IMR-90 (cell line): ENCODE measurements around the gene INPP5A. TPM values are rescaled to one million over a fixed set of nuclear protein-coding genes. Genes with fewer than 3 reads are reported as not detected.

Experiments
- ATAC-seq: fragments of 200-7000 bp; cut with Tn5 transposase; 2 replicates; pipeline ENCODE4 v1.9.1; 2020; ENCODE audit warnings: low read depth, mild to moderate bottlenecking, moderate library complexity
- BruUV-seq: library from RNA; stranded (reverse); fragments of 400-500 nt; replicated peaks from 2 replicates; lab custom pipeline; 2021; lab: Mats Ljungman, UMichigan
- CTCF ChIA-PET: fragments of 300-600 bp; formaldehyde crosslinking; extraction: SDS; loops from one replicate; lab custom pipeline; 2021; ENCODE audit warnings: antibody characterized with exemption; lab: Yijun Ruan, JAX
- POLR2A ChIA-PET: fragments of 300-600 bp; sonication (Branson Sonifier 250); formaldehyde crosslinking; loops from one replicate; lab custom pipeline; 2022; ENCODE audit warnings: antibody characterized with exemption; ENCODE audit not compliant: unreplicated experiment; lab: Charles Lee
- DNase-seq: peaks from one replicate; pipeline ENCODE4 v3.0.0; 2013
- H2AFZ ChIP-seq: replicated peaks from 2 replicates; pipeline ENCODE3; 2013; ENCODE audit warnings: low read length, mild to moderate bottlenecking; ENCODE audit not compliant: poor library complexity
- H2AK5ac ChIP-seq: 2 replicates; pipeline ENCODE4 v1.6.1; 2013; ENCODE audit warnings: low read depth, low read length, inconsistent platforms
- H2AK9ac ChIP-seq: replicated peaks from 2 replicates; pipeline ENCODE3; 2013; ENCODE audit warnings: mild to moderate bottlenecking, low read depth, low read length, moderate library complexity; ENCODE audit not compliant: poor library complexity
- H2BK120ac ChIP-seq: 2 replicates; pipeline ENCODE4 v1.6.1; 2013; ENCODE audit warnings: low read depth, low read length, inconsistent platforms
- H2BK15ac ChIP-seq: 3 replicates; pipeline ENCODE4 v1.6.1; 2013; ENCODE audit warnings: low read depth, low read length, inconsistent platforms
- H2BK20ac ChIP-seq: 2 replicates; pipeline ENCODE4 v1.6.1; 2013; ENCODE audit warnings: low read depth, mild to moderate bottlenecking, inconsistent platforms, low read length, moderate library complexity
- H2BK5ac ChIP-seq: 2 replicates; pipeline ENCODE4 v1.6.1; 2013; ENCODE audit warnings: mild to moderate bottlenecking, low read depth, low read length, inconsistent platforms; ENCODE audit not compliant: poor library complexity, severe bottlenecking
- H3K14ac ChIP-seq: replicated peaks from 2 replicates; pipeline ENCODE4 v1.6.1; 2013; ENCODE audit warnings: low read depth, low read length, inconsistent platforms
- H3K18ac ChIP-seq: 2 replicates; pipeline ENCODE4 v1.6.1; 2013; ENCODE audit warnings: low read depth, low read length, control low read depth
- H3K23ac ChIP-seq: 2 replicates; pipeline ENCODE4 v1.6.1; 2013; ENCODE audit warnings: low read depth, low read length, inconsistent platforms
- H3K27ac ChIP-seq: 2 replicates; pipeline ENCODE4 v1.5.1; 2013; ENCODE audit warnings: mild to moderate bottlenecking, control low read depth, low read length; ENCODE audit not compliant: insufficient read depth
- H3K27me3 ChIP-seq: 2 replicates; pipeline ENCODE4 v1.6.1; 2013; ENCODE audit warnings: low read length; ENCODE audit not compliant: control insufficient read depth, insufficient read depth
- H3K36me3 ChIP-seq: 2 replicates; pipeline ENCODE4 v1.6.1; 2013; ENCODE audit warnings: low read length, mixed read lengths; ENCODE audit not compliant: control insufficient read depth, insufficient read depth
- H3K4ac ChIP-seq: 2 replicates; pipeline ENCODE4 v1.6.1; 2013; ENCODE audit warnings: low read depth, low read length, inconsistent platforms
- H3K4me1 ChIP-seq: 2 replicates; pipeline ENCODE4 v1.6.1; 2013; ENCODE audit warnings: low read length, mixed read lengths; ENCODE audit not compliant: control insufficient read depth, insufficient read depth
- H3K4me2 ChIP-seq: 2 replicates; pipeline ENCODE4 v1.6.1; 2013; ENCODE audit warnings: low read depth, mild to moderate bottlenecking, control low read depth, low read length, moderate library complexity
- H3K4me3 ChIP-seq: 2 replicates; pipeline ENCODE4 v1.5.1; 2013; ENCODE audit warnings: low read depth, mild to moderate bottlenecking, control low read depth, low read length, moderate library complexity; ENCODE audit not compliant: insufficient read depth
- H3K56ac ChIP-seq: 2 replicates; pipeline ENCODE4 v1.6.1; 2013; ENCODE audit warnings: low read length, inconsistent platforms; ENCODE audit not compliant: insufficient read depth; ENCODE audit errors: extremely low read depth
- H3K79me1 ChIP-seq, 2 experiments: 2 replicates each; pipeline ENCODE4 v1.6.1; 2013; ENCODE audit warnings: low read length in 2 of 2, inconsistent platforms in 1 of 2, low read depth in 1 of 2
- H3K9ac ChIP-seq: 2 replicates; pipeline ENCODE4 v1.6.1; 2013; ENCODE audit warnings: low read depth, low read length, control low read depth
- H3K9me1 ChIP-seq: 2 replicates; pipeline ENCODE4 v1.6.1; 2013; ENCODE audit warnings: low read length, inconsistent platforms; ENCODE audit not compliant: insufficient read depth
- H3K9me3 ChIP-seq: 2 replicates; pipeline ENCODE4 v1.6.1; 2013; ENCODE audit warnings: low read length; ENCODE audit not compliant: control insufficient read depth, insufficient read depth
- H4K20me1 ChIP-seq: 2 replicates; pipeline ENCODE4 v1.6.1; 2013; ENCODE audit warnings: low read length, inconsistent platforms; ENCODE audit not compliant: insufficient read depth
- H4K5ac ChIP-seq: 2 replicates; pipeline ENCODE4 v1.6.1; 2013; ENCODE audit warnings: mild to moderate bottlenecking, low read depth, low read length, control low read depth
- H4K8ac ChIP-seq, 2 experiments: 2 replicates each; pipeline ENCODE4 v1.6.1; 2013; ENCODE audit warnings: low read depth in 2 of 2, low read length in 2 of 2, control low read depth in 1 of 2, inconsistent platforms in 1 of 2
- H4K91ac ChIP-seq: 2 replicates; pipeline ENCODE4 v1.6.1; 2013; ENCODE audit warnings: low read depth, low read length, inconsistent platforms; ENCODE audit not compliant: insufficient read depth
- BHLHE40 ChIP-seq: fragments of 150-350 bp; IDR thresholded peaks from 2 replicates; pipeline ENCODE4 v1.6.1; 2016; ENCODE audit warnings: mild to moderate bottlenecking, low read depth, low read length
- FOS ChIP-seq: fragments of 150-350 bp; IDR thresholded peaks from 2 replicates; pipeline ENCODE4 v1.6.1; 2016; ENCODE audit warnings: low read depth, low read length
- MAZ ChIP-seq: IDR thresholded peaks from 2 replicates; pipeline ENCODE4 v1.6.1; 2012; ENCODE audit warnings: low read depth, mild to moderate bottlenecking, low read length, improper control_type of control experiment, moderate library complexity, borderline replicate concordance
- POLR2A ChIP-seq: IDR thresholded peaks from 2 replicates; pipeline ENCODE4 v1.6.1; 2012; ENCODE audit warnings: mild to moderate bottlenecking, low read depth, low read length
- RCOR1 ChIP-seq: IDR thresholded peaks from 2 replicates; pipeline ENCODE4 v1.6.1; 2012; ENCODE audit warnings: mild to moderate bottlenecking, low read length, improper control_type of control experiment; ENCODE audit not compliant: insufficient replicate concordance
- WGBS, 2 experiments: methylation state at CpG; one replicate each; pipeline versions ENCODE4 v1.1.5 to v1.1.7; 2013; ENCODE audit warnings: missing lambda C conversion rate in 2 of 2; ENCODE audit not compliant: insufficient read length in 1 of 2; ENCODE audit errors: extremely low coverage in 2 of 2; 5-methylcytosine and 5-hydroxymethylcytosine counted together
- dilution Hi-C: fragments of 300-500 bp; cut with HindIII; formaldehyde crosslinking; loops from one replicate; pipeline ENCODE4 v1.14.3; 2018; ENCODE audit warnings: low sequenced_read_pairs; ENCODE audit not compliant: unreplicated experiment
- in situ Hi-C: fragments of 300-500 bp; cut with MboI; formaldehyde crosslinking; loops from 3 replicates; pipeline ENCODE4 v1.14.3; 2019; ENCODE audit warnings: low sequenced_read_pairs, inconsistent platforms, mixed read lengths
- intact Hi-C: fragments of 100-400 bp; cut with micrococcal nuclease; formaldehyde crosslinking; loops from 2 replicates; pipeline ENCODE4 v1.10.0; 2022
- polyA plus RNA-seq, 3 experiments: library from polyadenylated mRNA; depleted of rRNA; stranded (reverse); fragments of >200 nt; gene quantifications; 2 replicates each; pipeline ENCODE4 v1.2.3, GENCODE V29; 2012; ENCODE audit warnings: low replicate concordance in 1 of 3
- total RNA-seq: library from RNA; depleted of rRNA; stranded (reverse); fragments of >200 nt; gene quantifications from 2 replicates; pipeline ENCODE4 v1.2.3, GENCODE V29; 2012
- TF ChIP-seq, protein P1 (sequence below): fragments of 150-350 bp; IDR thresholded peaks from 2 replicates; pipeline ENCODE4 v1.6.1; 2017; ENCODE audit warnings: mild to moderate bottlenecking, antibody characterized with exemption, low read length, low read depth
- TF ChIP-seq, protein P2 (sequence below): conservative IDR thresholded peaks from 2 replicates; pipeline ENCODE4 v1.5.1; 2012; ENCODE audit warnings: mild to moderate bottlenecking, low read depth, low read length, improper control_type of control experiment
- TF ChIP-seq, protein P3 (sequence below): fragments of 150-350 bp; IDR thresholded peaks from 2 replicates; pipeline ENCODE4 v1.6.1; 2016; ENCODE audit warnings: low read depth, mild to moderate bottlenecking, low read length, moderate library complexity, borderline replicate concordance

INPP5A gene
- total and polyA plus RNA-seq, 2 of the 4 experiments (the other 2 are of a cell fraction) = 21.4 to 36.7 TPM

DNA sequence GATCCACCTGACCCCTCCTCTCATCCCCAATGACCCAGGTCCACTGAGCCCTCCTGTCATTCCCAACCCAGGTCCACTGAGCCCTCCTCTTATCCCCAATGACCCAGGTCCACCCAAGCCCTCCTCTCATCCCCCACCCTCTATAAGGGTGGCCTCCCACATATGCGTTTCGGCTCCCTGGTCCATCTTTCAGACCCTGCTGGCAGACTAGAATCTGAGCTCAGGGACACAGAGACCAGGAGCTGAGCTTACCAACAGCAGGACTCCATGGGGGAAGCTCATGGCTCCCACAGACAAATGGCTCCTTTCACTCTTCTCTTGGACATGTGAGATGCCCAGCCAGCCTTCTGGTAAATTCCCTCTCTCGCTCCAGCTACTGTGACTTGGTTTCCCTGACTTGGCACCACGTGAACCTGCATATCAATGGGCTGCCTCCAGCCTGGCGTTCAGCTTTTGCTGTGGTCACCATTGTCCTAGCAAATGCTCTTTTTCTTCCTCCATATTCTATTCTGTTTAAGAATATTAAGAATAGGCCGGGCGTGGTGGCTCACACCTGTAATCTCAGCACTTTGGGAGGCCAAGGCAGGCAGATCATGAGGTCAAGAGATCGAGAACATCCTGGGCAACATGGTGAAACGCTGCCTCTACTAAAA, 24.8 kb upstream of the INPP5A start:
- no peaks in the 10 kb centered on the region for H3K36me3 ChIP-seq
- peaks cover 17% of the 10 kb centered on the region for H3K9me1 ChIP-seq
- WGBS, 2 experiments = 67% methylated on average over 2 of the region's 9 CpGs; no CpG with 5 or more reads in 1 of the 2 experiments
- no peak overlapping the region for H2AK9ac ChIP-seq
- no peak overlapping the region for H2BK5ac ChIP-seq
- no peaks in the 10 kb centered on the region; the same call in 1 of the 2 replicates for H3K27me3 ChIP-seq
- DNase-seq (no peak), ATAC-seq (no peak)
- no peak overlapping the region for H2BK20ac ChIP-seq
- no peak overlapping the region for H3K4ac ChIP-seq
- no peak overlapping the region for H2BK15ac ChIP-seq
- intact Hi-C loops (no loop called here), in situ Hi-C loops (no loop called here), dilution Hi-C loops (no loop called here)
- H2BK120ac ChIP-seq = no peak overlapping the region
- no peaks in the 10 kb centered on the region; the same call in 1 of the 2 replicates for H3K9me3 ChIP-seq
- H2AFZ ChIP-seq = no peak overlapping the region
- no peak overlapping the region for H3K18ac ChIP-seq
- no peak overlapping the region for H3K23ac ChIP-seq
- H3K56ac ChIP-seq = no peak overlapping the region
- H4K20me1 ChIP-seq = no peaks in the 10 kb centered on the region
- H4K91ac ChIP-seq = no peak overlapping the region
- TF ChIP-seq POLR2A (no peak), MAZ (no peak), RCOR1 (no peak), FOS (no peak), BHLHE40 (no peak)
- TF ChIP-seq, protein P1, sequence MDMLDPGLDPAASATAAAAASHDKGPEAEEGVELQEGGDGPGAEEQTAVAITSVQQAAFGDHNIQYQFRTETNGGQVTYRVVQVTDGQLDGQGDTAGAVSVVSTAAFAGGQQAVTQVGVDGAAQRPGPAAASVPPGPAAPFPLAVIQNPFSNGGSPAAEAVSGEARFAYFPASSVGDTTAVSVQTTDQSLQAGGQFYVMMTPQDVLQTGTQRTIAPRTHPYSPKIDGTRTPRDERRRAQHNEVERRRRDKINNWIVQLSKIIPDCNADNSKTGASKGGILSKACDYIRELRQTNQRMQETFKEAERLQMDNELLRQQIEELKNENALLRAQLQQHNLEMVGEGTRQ = no peak
- TF ChIP-seq, protein P2, sequence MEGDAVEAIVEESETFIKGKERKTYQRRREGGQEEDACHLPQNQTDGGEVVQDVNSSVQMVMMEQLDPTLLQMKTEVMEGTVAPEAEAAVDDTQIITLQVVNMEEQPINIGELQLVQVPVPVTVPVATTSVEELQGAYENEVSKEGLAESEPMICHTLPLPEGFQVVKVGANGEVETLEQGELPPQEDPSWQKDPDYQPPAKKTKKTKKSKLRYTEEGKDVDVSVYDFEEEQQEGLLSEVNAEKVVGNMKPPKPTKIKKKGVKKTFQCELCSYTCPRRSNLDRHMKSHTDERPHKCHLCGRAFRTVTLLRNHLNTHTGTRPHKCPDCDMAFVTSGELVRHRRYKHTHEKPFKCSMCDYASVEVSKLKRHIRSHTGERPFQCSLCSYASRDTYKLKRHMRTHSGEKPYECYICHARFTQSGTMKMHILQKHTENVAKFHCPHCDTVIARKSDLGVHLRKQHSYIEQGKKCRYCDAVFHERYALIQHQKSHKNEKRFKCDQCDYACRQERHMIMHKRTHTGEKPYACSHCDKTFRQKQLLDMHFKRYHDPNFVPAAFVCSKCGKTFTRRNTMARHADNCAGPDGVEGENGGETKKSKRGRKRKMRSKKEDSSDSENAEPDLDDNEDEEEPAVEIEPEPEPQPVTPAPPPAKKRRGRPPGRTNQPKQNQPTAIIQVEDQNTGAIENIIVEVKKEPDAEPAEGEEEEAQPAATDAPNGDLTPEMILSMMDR = no peak
- TF ChIP-seq, protein P3, sequence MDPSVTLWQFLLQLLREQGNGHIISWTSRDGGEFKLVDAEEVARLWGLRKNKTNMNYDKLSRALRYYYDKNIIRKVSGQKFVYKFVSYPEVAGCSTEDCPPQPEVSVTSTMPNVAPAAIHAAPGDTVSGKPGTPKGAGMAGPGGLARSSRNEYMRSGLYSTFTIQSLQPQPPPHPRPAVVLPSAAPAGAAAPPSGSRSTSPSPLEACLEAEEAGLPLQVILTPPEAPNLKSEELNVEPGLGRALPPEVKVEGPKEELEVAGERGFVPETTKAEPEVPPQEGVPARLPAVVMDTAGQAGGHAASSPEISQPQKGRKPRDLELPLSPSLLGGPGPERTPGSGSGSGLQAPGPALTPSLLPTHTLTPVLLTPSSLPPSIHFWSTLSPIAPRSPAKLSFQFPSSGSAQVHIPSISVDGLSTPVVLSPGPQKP = no peak
- no peak overlapping the region for H3K27ac ChIP-seq
- H3K4me2 ChIP-seq = no peak overlapping the region
- no peak overlapping the region for H3K9ac ChIP-seq
- CTCF ChIA-PET = no interaction called here
- H3K14ac ChIP-seq = no peak overlapping the region
- POLR2A ChIA-PET = no interaction called here
- no TSS peak for BruUV-seq
- no peak overlapping the region for H4K5ac ChIP-seq
- H4K8ac ChIP-seq = no peak overlapping the region
- H3K4me3 ChIP-seq = no peak overlapping the region
- H2AK5ac ChIP-seq = no peak overlapping the region
- peaks cover 11% of the 10 kb centered on the region for H3K4me1 ChIP-seq
- H3K79me1 ChIP-seq = peaks cover 0 to 9% of the 10 kb centered on the region in 2 experiments; a peak in 2 of 4 replicates
